Kidney (tissue), 14 donors: ENCODE results near the gene B3GNT5. TPM values are rescaled to one million over a fixed set of nuclear protein-coding genes. Genes with fewer than 3 reads are reported as not detected.
A peak's percentile ranks its signal among the peaks of the same experiment; 100 is the strongest.

Experiments
- DNase-seq, 5 donors: peaks; one replicate each; pipeline ENCODE4 v3.0.0-alpha.2; 2013 to 2020
- FAIRE-seq: peaks from 2 replicates; lab custom pipeline; 2012; peaks lifted over from hg19 to GRCh38; lab: Jason Lieb, UNC
- H3K27ac ChIP-seq, 2 donors: one replicate each; pipeline ENCODE4 v1.7.0; 2013; ENCODE audit warnings: low read depth in 2 of 2, low read length in 2 of 2, inconsistent platforms in 1 of 2
- H3K27me3 ChIP-seq: one replicate; pipeline ENCODE4 v1.7.1; 2013; ENCODE audit warnings: low read length, inconsistent platforms; ENCODE audit not compliant: control insufficient read depth, insufficient read depth
- H3K36me3 ChIP-seq, 3 donors: one replicate each; pipeline versions ENCODE4 v1.7.0 to v1.7.1; 2013; ENCODE audit warnings: low read length in 3 of 3, control low read depth in 1 of 3, inconsistent platforms in 1 of 3; ENCODE audit not compliant: insufficient read depth in 3 of 3, control insufficient read depth in 2 of 3
- H3K4me1 ChIP-seq, 3 donors: one replicate each; pipeline versions ENCODE4 v1.7.0 to v1.7.1; 2013; ENCODE audit warnings: low read length in 3 of 3, inconsistent platforms in 1 of 3, low read depth in 1 of 3; ENCODE audit not compliant: control insufficient read depth in 2 of 3, insufficient read depth in 2 of 3
- H3K4me3 ChIP-seq, 3 donors: one replicate each; pipeline versions ENCODE4 v1.7.0 to v1.8.1; 2013; ENCODE audit warnings: low read length in 3 of 3, control low read depth in 1 of 3, inconsistent platforms in 1 of 3
- H3K9ac ChIP-seq, 3 donors: one replicate each; pipeline versions ENCODE4 v1.7.0 to v1.7.1; 2013; ENCODE audit warnings: low read length in 3 of 3, control low read depth in 1 of 3, inconsistent platforms in 1 of 3
- H3K9me3 ChIP-seq, 3 donors: one replicate each; pipeline versions ENCODE4 v1.7.0 to v1.7.1; 2013; ENCODE audit warnings: low read length in 3 of 3, control low read depth in 1 of 3, inconsistent platforms in 1 of 3; ENCODE audit not compliant: control insufficient read depth in 2 of 3, insufficient read depth in 1 of 3
- CTCF ChIP-seq: IDR thresholded peaks from 3 replicates; pipeline ENCODE4 v1.5.1; 2012; ENCODE audit warnings: mild to moderate bottlenecking, moderate library complexity, borderline replicate concordance; ENCODE audit not compliant: insufficient read depth; ENCODE audit errors: extremely low read depth
- intact Hi-C: fragments of 100-400 bp; cut with DNase I; formaldehyde crosslinking; loops from one replicate; pipeline ENCODE4 v1.11.1; 2022
- polyA plus RNA-seq: library from polyadenylated mRNA; stranded (reverse); fragments of 350-450 nt; fragmentation: Illumina TruSeq; extraction: RNeasy Lipid Tissue Mini Kit (QIAGEN cat#74804); gene quantifications from one replicate; pipeline ENCODE4 v1.2.3, GENCODE V29; 2014; ENCODE audit warnings: low read depth, low replicate concordance; ENCODE audit not compliant: insufficient read depth
- total RNA-seq: library from RNA; stranded (reverse); fragmentation: NEBNext Ultra II Directional; extraction: Animal tissue kit (Norgen Biotek cat#: 25700); gene quantifications from one replicate; pipeline ENCODE4 v1.2.1, GENCODE V29; 2021
- donor health status: control.
- donor health status: control.
- donor health status: control.
- donor health status: control.
- donor health status: control.
- donor health status: DM: yes; HTN: yes; CAD: no.
- donor health status: Normal renal cell carcinoma (clear cell type).

The B3GNT5 gene
- total and polyA plus RNA-seq, 2 donors from 2014 or later = 2.4 to 9.9 TPM

DNA sequence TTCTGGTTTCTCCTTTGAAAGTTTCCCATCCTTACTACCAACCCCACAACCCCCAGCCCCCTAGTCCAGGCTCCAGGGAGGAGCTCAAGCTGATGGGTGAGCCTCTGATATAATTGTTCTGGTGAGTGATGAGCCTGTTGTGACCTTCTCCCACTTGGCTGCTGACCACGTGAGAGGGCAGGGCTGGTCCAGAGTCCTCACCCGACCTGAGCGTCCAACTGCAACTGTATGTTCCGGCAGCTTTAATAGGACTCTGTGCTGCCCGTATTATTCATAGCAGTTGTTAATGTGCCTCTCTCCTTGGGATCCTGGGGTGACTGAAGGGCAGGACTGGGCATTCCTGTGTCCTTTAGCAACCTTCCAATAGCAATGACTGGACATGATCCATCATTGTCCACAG lies 56.2 kb downstream of the B3GNT5 start:
- no peaks in the 10 kb centered on the region for H3K27me3 ChIP-seq
- no peak overlapping the region for H3K4me3 ChIP-seq
- no peak overlapping the region for H3K9ac ChIP-seq
- TF ChIP-seq CTCF = no peak
- H3K27ac ChIP-seq = peak overlapping the region in 1 of 2 donors; percentile 43
- H3K36me3 ChIP-seq = no peaks in the 10 kb centered on the region
- no peaks in the 10 kb centered on the region for H3K9me3 ChIP-seq
- FAIRE-seq (no peak), DNase-seq (no peak)
- intact Hi-C loops = no loop called here
- H3K4me1 ChIP-seq = peaks cover 0 to 21% (median 7%) of the 10 kb centered on the region in 3 donors

DNA sequence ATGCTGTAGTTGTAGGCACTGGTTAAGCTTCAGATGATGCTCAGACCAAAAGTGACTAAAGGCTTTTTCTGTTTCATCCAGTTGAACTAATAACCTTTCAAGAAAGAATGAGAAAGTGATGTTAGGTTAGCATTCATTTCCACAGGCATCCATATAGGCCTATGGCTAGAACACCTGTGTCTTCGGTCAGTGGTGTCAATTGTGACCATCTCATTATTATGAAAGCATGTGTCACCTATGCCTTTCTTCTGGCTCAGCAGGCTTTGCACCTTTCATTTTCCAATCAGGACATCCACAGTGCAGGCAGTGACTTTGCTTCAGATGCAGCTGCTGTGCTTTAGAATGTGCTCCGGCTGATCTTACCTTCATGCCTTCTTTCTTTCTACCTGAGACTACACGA lies 57.9 kb downstream of the B3GNT5 start:
- no peak for FAIRE-seq
- DNase-seq = no peak
- H3K36me3 ChIP-seq = no peaks in the 10 kb centered on the region
- no peak overlapping the region for H3K27ac ChIP-seq
- no peak overlapping the region for H3K9ac ChIP-seq
- no peaks in the 10 kb centered on the region for H3K27me3 ChIP-seq
- intact Hi-C loops = no loop called here
- no peaks in the 10 kb centered on the region for H3K9me3 ChIP-seq
- H3K4me3 ChIP-seq = no peak overlapping the region
- peaks cover 0 to 21% (median 7%) of the 10 kb centered on the region in 3 donors for H3K4me1 ChIP-seq
- TF ChIP-seq CTCF = no peak

GRCh38 chr3:183312433-183312832 lies 59.4 kb downstream of the B3GNT5 start:
- intact Hi-C loops = no loop called here
- TF ChIP-seq CTCF = no peak

GRCh38 chr3:183313351-183313750 lies 60.3 kb downstream of the B3GNT5 start:
- FAIRE-seq = no peak
- H3K27ac ChIP-seq = no peak overlapping the region
- TF ChIP-seq CTCF = no peak
- H3K27me3 ChIP-seq = no peaks in the 10 kb centered on the region
- intact Hi-C loops = no loop called here
- H3K9me3 ChIP-seq = no peaks in the 10 kb centered on the region
- DNase-seq = no peak
- H3K4me1 ChIP-seq = peaks cover 0 to 13% (median 3%) of the 10 kb centered on the region in 3 donors
- no peak overlapping the region for H3K9ac ChIP-seq
- H3K4me3 ChIP-seq = no peak overlapping the region
- no peaks in the 10 kb centered on the region for H3K36me3 ChIP-seq

More at GRCh38 chr3:183312433-183312832, 59.4 kb downstream of the B3GNT5 start:
- Histone ChIP-seq H3K27me3 (no peaks in the 10 kb centered on the region), H3K9ac (no peak overlapping the region), H3K4me1 (peaks cover 0 to 15% (median 3%) of the 10 kb centered on the region in 3 donors), H3K9me3 (no peaks in the 10 kb centered on the region), H3K27ac (no peak overlapping the region), H3K4me3 (no peak overlapping the region), H3K36me3 (no peaks in the 10 kb centered on the region)
- FAIRE-seq (no peak), DNase-seq (no peak)
